H9 (cell line): ENCODE measurements around the gene ZC3H12C. TPM values are rescaled to one million over a fixed set of nuclear protein-coding genes. Genes with fewer than 3 reads are reported as not detected.

Experiments used
- DNase-seq: peaks from one replicate; pipeline ENCODE4 v3.0.0-alpha.2; 2017
- H2AFZ ChIP-seq: one replicate; pipeline ENCODE4 v1.6.1; 2013; ENCODE audit warnings: mild to moderate bottlenecking, low read length, control low read depth, moderate library complexity
- H2AK5ac ChIP-seq: 2 replicates; pipeline ENCODE4 v1.6.1; 2013; ENCODE audit warnings: low read length, control low read depth, mixed read lengths; ENCODE audit not compliant: insufficient read length
- H2BK120ac ChIP-seq: one replicate; pipeline ENCODE4 v1.6.1; 2013; ENCODE audit warnings: low read depth, mild to moderate bottlenecking, low read length, control low read depth, inconsistent platforms; ENCODE audit not compliant: poor library complexity, severe bottlenecking
- H2BK12ac ChIP-seq: 2 replicates; pipeline ENCODE4 v1.6.1; 2013; ENCODE audit warnings: low read length, control low read depth, mixed read lengths, low read depth; ENCODE audit not compliant: insufficient read length
- H2BK15ac ChIP-seq: 2 replicates; pipeline ENCODE4 v1.6.1; 2013; ENCODE audit warnings: low read depth, low read length, control low read depth
- H2BK20ac ChIP-seq: one replicate; pipeline ENCODE4 v1.6.1; 2013; ENCODE audit warnings: low read depth, mild to moderate bottlenecking, low read length, control low read depth, inconsistent platforms; ENCODE audit not compliant: poor library complexity, severe bottlenecking
- H2BK5ac ChIP-seq: 2 replicates; pipeline ENCODE4 v1.6.1; 2013; ENCODE audit warnings: low read length, control low read depth, mixed read lengths; ENCODE audit not compliant: insufficient read length
- H3K14ac ChIP-seq: 2 replicates; pipeline ENCODE4 v1.6.1; 2013; ENCODE audit warnings: low read length, control low read depth; ENCODE audit not compliant: insufficient read depth
- H3K18ac ChIP-seq: 2 replicates; pipeline ENCODE4 v1.6.1; 2013; ENCODE audit warnings: low read depth, mild to moderate bottlenecking, mixed read lengths, low read length, control low read depth; ENCODE audit not compliant: insufficient read length
- H3K23ac ChIP-seq: 2 replicates; pipeline ENCODE4 v1.6.1; 2013; ENCODE audit warnings: low read length, control low read depth, mixed read lengths, low read depth; ENCODE audit not compliant: insufficient read length
- H3K23me2 ChIP-seq: 2 replicates; pipeline ENCODE4 v1.6.1; 2013; ENCODE audit warnings: low read depth, mild to moderate bottlenecking, mixed read lengths, low read length, control low read depth; ENCODE audit not compliant: insufficient read length, poor library complexity, severe bottlenecking
- H3K27ac ChIP-seq: 2 replicates; pipeline ENCODE4 v1.5.1; 2013; ENCODE audit warnings: low read length, control low read depth, mixed read lengths, low read depth; ENCODE audit not compliant: insufficient read length
- H3K27me3 ChIP-seq: 2 replicates; pipeline ENCODE4 v1.6.1; 2013; ENCODE audit warnings: low read length, control low read depth, inconsistent platforms; ENCODE audit not compliant: insufficient read depth
- H3K4ac ChIP-seq: 2 replicates; pipeline ENCODE4 v1.6.1; 2013; ENCODE audit warnings: low read depth, mild to moderate bottlenecking, control low read depth, inconsistent platforms, low read length, moderate library complexity
- H3K4me1 ChIP-seq: 2 replicates; pipeline ENCODE4 v1.6.1; 2013; ENCODE audit warnings: low read length, control low read depth, inconsistent platforms; ENCODE audit not compliant: insufficient read depth
- H3K4me2 ChIP-seq: 2 replicates; pipeline ENCODE4 v1.6.1; 2013; ENCODE audit warnings: low read length, control low read depth, mixed read lengths; ENCODE audit not compliant: insufficient read length, insufficient read depth
- H3K56ac ChIP-seq: 2 replicates; pipeline ENCODE4 v1.6.1; 2013; ENCODE audit warnings: low read depth, mild to moderate bottlenecking, mixed read lengths, low read length, control low read depth; ENCODE audit not compliant: insufficient read length
- H3K79me1 ChIP-seq: 2 replicates; pipeline ENCODE4 v1.6.1; 2013; ENCODE audit warnings: low read depth, mild to moderate bottlenecking, moderate library complexity, low read length, control low read depth, inconsistent platforms; ENCODE audit not compliant: insufficient read depth, poor library complexity, severe bottlenecking
- H3K79me2 ChIP-seq: 2 replicates; pipeline ENCODE4 v1.6.1; 2013; ENCODE audit warnings: low read length, control low read depth, inconsistent platforms; ENCODE audit not compliant: insufficient read depth
- H3K9ac ChIP-seq: 2 replicates; pipeline ENCODE4 v1.6.1; 2013; ENCODE audit warnings: low read length, control low read depth, mixed read lengths; ENCODE audit not compliant: insufficient read length; ENCODE audit errors: extremely low read depth
- H3K9me3 ChIP-seq: one replicate; pipeline ENCODE4 v1.6.1; 2013; ENCODE audit warnings: low read depth, low read length, inconsistent platforms; ENCODE audit not compliant: control insufficient read depth
- H3T11ph ChIP-seq: one replicate; pipeline ENCODE4 v1.6.1; 2013; ENCODE audit warnings: mild to moderate bottlenecking, low read length, control low read depth, inconsistent platforms
- H4K20me1 ChIP-seq: one replicate; pipeline ENCODE4 v1.6.1; 2013; ENCODE audit not compliant: control insufficient read depth, insufficient read length, insufficient read depth
- H4K5ac ChIP-seq: 2 replicates; pipeline ENCODE4 v1.6.1; 2013; ENCODE audit warnings: low read depth, mild to moderate bottlenecking, mixed read lengths, low read length, control low read depth; ENCODE audit not compliant: insufficient read length
- H4K8ac ChIP-seq: replicated peaks from 2 replicates; pipeline ENCODE4 v1.6.1; 2013; ENCODE audit warnings: low read length, control low read depth, mixed read lengths, low read depth; ENCODE audit not compliant: insufficient read length
- H4K91ac ChIP-seq: 2 replicates; pipeline ENCODE4 v1.6.1; 2013; ENCODE audit warnings: low read depth, mild to moderate bottlenecking, moderate library complexity, mixed read lengths, low read length, control low read depth; ENCODE audit not compliant: insufficient read length
- H3K27ac Mint-ChIP-seq, 3 experiments: 2 replicates in 2 of 3; 3 replicates in 1 of 3; pipeline ENCODE4 v1.8.0; 2020 to 2021; ENCODE audit warnings: mixed read lengths in 3 of 3, mild to moderate bottlenecking in 1 of 3, moderate library complexity in 1 of 3
- H3K27me3 Mint-ChIP-seq: 2 replicates; pipeline ENCODE4 v1.8.0; 2021; ENCODE audit warnings: low read depth, mild to moderate bottlenecking, moderate library complexity, mixed read lengths
- H3K36me3 Mint-ChIP-seq, 3 experiments: 2 replicates in 2 of 3; 3 replicates in 1 of 3; pipeline ENCODE4 v1.8.0; 2020 to 2021; ENCODE audit warnings: low read depth in 3 of 3, mixed read lengths in 3 of 3; ENCODE audit not compliant: insufficient read depth in 1 of 3
- H3K4me1 Mint-ChIP-seq, 2 experiments: 2 replicates each; pipeline ENCODE4 v1.8.0; 2020; ENCODE audit warnings: mixed read lengths in 2 of 2
- H3K4me3 Mint-ChIP-seq, 2 experiments: 2 replicates in 1 of 2; 3 replicates in 1 of 2; pipeline ENCODE4 v1.8.0; 2020 to 2021; ENCODE audit warnings: mild to moderate bottlenecking in 2 of 2, mixed read lengths in 2 of 2, moderate library complexity in 1 of 2
- H3K9me3 Mint-ChIP-seq, 2 experiments: 2 replicates in 1 of 2; 3 replicates in 1 of 2; pipeline ENCODE4 v1.8.0; 2020; ENCODE audit warnings: mild to moderate bottlenecking in 2 of 2, mixed read lengths in 2 of 2, moderate library complexity in 1 of 2
- CTCF ChIP-seq: fragments of 200-600 bp; sonication (generic); conservative IDR thresholded peaks from 3 replicates; pipeline ENCODE4 v1.8.0; 2021; ENCODE audit warnings: antibody characterized with exemption, mild to moderate bottlenecking
- WGBS: extraction: QIAGEN DNeasy Blood & Tissue Kit; methylation state at CpG from one replicate; pipeline ENCODE4 v1.1.7; 2013; ENCODE audit warnings: missing lambda C conversion rate, low lambda C conversion rate, mixed read lengths; ENCODE audit not compliant: insufficient read length; ENCODE audit errors: extremely low coverage; 5-methylcytosine and 5-hydroxymethylcytosine counted together
- total RNA-seq: library from RNA; stranded (reverse); gene quantifications from 2 replicates; pipeline ENCODE4 v1.2.1, GENCODE V29; 2021

Gene ZC3H12C
- total RNA-seq, 1 experiment from 2014 or later = 4.8 TPM

- no peak overlapping the region for H2BK15ac ChIP-seq
- no peak overlapping the region for H2BK20ac ChIP-seq
- Mint-ChIP-seq H3K36me3 (no peaks in the 10 kb centered on the region), H3K27me3 (peaks cover 4% of the 10 kb centered on the region; the same call in 1 of the 2 replicates), H3K4me1 (peaks cover 5 to 6% of the 10 kb centered on the region in 2 experiments), H3K4me3 (no peak overlapping the region), H3K27ac (no peak overlapping the region), H3K9me3 (no peaks in the 10 kb centered on the region)
- no peak overlapping the region for H3K4ac ChIP-seq
- no peak overlapping the region for H4K5ac ChIP-seq
- H3K27ac ChIP-seq = no peak overlapping the region
- no peaks in the 10 kb centered on the region for H4K20me1 ChIP-seq
- no peaks in the 10 kb centered on the region for H3K79me2 ChIP-seq
- no peaks in the 10 kb centered on the region for H3K79me1 ChIP-seq
- no peak overlapping the region for H2AFZ ChIP-seq
- no peak overlapping the region for H2BK5ac ChIP-seq
- H3K56ac ChIP-seq = no peak overlapping the region
- no peak for TF ChIP-seq CTCF
- no peaks in the 10 kb centered on the region for H3K9me3 ChIP-seq
- H2BK12ac ChIP-seq = no peak overlapping the region
- no peak overlapping the region for H2BK120ac ChIP-seq
- no peak overlapping the region for H3K4me2 ChIP-seq
- no peak overlapping the region for H4K8ac ChIP-seq
- no peak overlapping the region for H3T11ph ChIP-seq
- no peak overlapping the region for H3K18ac ChIP-seq
- no peak overlapping the region for H4K91ac ChIP-seq
- no CpG with 5 or more reads among the region's 3 CpGs for WGBS
- no peak overlapping the region for H3K9ac ChIP-seq
- no peaks in the 10 kb centered on the region for H3K23me2 ChIP-seq
- peaks cover 2% of the 10 kb centered on the region; the same call in 1 of the 2 replicates for H3K4me1 ChIP-seq
- DNase-seq = no peak
- no peak overlapping the region for H2AK5ac ChIP-seq
- H3K14ac ChIP-seq = no peak overlapping the region
- H3K27me3 ChIP-seq = no peaks in the 10 kb centered on the region; the same call in 1 of the 2 replicates
- no peak overlapping the region for H3K23ac ChIP-seq
Observed at GRCh38 chr11:110086892-110087309, 6.3 kb upstream of the ZC3H12C start.
